Non-pigmented ciliary epithelial cell (primary cell): ENCODE results near the gene SH3TC1.
A peak's percentile ranks its signal among the peaks of the same experiment; 100 is the strongest.

Experiments
- DNase-seq: peaks from one replicate; pipeline ENCODE4 v3.0.0-alpha.2; 2010; ENCODE audit warnings: low read depth

SH3TC1 gene

DNA sequence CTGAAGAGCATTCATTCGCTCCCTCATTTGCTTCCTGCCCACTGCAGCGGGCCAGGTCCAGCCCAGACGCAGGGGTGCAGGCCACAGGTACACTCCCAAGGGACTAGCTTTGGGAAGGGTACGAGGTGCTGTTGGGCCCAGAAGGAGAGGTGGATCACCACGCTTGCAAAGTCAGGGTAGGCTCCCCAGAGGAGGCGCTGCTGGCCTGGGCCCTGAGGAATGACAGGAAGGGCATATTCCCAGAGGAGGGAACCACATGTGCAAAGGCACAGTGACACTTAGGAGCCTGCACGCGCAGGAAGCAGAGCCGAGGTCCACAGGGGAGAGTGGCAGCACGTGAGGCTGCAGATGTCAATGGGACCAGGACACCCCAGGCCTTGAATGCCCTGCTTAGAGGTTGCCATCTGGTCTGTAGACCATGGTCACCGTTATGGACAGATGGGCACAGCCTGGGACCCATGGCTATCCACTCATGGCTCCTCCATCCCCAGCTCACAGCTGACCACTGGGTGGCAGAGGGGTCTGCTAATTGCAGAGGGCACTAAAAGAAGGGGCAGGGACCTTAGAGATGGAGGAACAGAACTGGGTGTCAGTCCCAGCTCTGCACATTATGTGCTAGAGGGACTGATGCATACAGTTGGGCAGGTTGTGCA lies 78.4 kb downstream of the SH3TC1 start:
- no peak for DNase-seq

DNA sequence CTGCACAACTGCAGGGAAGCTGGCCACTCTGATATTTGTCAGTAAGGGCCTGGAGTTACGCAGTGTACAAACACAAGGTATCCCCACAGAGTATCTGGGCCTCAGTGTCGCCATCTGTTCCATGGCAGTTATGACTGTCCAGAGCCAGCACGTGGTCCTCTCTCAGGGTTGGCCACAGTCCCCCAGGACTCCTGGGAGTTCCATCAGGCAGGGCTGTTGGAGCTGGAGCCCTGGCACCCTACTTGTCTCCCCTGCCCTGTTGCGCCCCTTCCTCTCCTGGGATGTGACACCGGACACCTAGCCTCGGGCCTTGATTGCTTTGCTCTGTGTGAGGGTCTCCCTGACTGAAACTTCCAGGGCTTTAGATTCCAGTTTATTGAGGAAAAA lies 78.9 kb downstream of the SH3TC1 start:
- DNase-seq = no peak

DNA sequence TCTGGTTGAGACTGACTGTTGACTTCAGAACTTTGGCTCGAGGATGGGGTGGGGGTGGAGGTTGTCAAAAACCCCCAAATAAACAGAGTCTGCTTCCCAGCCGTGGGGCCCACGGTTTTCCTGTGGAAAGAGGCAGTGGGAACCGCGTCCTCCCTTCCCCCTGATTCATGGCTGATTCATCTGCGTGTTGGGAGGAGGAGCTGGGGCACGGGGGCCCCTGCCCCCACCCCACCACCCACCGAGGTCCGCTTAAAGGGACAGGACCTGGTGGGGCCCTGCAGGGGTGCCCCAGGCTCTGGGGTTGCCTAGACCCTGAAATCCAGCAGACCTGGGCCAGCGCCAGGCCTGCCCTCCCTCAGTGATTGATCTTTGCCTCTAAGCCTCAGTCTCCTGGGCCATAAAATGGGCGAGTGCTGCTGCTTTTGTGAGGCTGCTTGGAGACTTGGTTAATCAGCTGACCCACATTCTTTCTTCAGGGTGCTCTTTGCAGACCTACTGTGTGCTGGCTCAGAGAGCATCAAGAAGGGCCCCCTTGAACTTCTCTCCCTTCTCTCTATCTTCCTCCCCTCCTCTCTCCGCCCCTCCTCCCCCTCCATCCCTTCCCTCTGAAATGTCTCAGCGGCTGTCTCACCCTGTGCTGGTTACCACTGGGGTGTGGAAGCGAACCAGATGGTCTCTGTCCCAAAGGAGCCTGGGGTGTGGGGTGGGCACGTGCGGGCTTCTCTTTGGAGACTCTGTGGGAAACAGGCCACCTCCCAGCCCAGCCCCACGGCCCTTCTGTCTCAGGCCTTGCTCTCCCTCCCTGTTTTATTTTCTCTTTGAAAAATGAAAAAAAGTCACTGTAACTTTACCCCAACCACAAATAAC lies 79.6 kb downstream of the SH3TC1 start:
- peak; percentile 28 for DNase-seq

DNA sequence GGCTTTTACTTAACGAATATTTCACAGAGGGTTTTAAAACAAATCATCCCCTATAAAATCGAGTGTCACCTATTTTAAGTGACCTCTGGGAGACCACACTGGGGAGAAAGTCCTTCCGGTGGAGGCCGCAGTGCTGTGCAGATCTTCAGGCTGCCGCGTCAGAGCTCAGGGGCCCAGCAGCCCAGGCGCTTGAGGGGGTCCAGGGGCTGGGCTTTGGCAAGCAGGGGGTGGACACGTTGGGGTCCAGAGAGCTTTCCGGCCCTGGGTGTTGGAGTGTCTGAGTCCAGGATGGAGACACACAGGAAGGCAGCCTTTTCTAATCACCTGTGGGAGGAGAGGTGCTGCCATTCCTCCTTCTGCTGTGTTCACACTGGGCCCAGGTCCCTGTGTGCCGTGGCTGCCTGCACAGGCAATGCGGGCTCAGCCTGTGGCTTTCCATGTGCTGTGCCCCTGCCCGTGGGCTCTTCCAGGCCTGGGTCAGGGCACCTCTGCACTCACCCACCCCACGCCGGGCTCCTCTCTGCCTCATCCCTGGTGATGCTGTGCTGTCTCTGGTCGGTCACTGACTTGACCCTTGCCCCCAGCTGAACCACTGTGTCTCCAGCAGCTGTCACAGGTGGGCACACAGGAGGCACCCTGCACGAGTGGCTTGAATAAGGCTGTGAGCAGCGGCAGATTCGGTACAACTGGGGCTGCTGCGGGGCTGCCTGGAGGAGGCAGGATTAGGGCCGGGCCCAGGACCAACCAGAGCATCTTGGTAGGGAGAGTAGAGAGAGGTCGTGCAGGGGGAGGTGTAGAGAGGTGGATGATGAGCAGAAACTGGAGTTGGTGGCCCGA lies 80.4 kb downstream of the SH3TC1 start:
- DNase-seq = no peak

DNA sequence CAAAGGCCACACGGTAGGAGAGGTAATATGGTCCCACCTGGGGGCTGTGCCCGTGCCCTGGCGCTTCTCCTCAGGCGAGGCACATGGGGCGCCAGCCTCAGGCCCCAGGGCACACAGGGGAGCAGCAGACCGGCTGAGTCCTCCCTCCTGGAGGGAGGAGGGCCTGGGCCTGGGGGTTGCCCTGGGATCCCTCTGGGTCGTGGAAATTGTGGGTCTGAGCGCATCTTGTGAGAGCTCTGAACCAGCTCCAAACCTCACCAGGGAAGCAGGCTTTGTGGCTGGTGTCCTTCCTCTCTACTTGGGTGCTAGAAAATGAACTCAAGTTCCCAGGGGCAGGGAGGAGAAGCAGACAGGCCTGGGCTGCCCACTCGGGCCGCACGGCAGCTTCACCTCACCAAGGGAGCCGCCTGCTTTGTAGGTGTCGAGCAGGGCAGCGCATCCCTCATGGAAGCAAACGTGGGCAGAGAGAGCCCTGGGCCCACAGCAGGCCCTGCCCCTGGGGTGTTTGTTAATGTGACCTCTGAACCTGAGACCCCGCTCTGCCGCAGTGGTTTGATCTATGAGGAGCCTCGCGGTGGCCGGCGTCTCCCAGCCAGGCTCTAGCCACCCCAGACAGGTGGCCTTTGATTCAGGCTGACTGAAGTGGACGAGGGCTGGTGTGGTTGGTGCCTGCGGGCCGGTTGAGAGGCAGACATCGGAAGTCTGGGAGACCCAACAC lies 81.2 kb downstream of the SH3TC1 start:
- DNase-seq = no peak

DNA sequence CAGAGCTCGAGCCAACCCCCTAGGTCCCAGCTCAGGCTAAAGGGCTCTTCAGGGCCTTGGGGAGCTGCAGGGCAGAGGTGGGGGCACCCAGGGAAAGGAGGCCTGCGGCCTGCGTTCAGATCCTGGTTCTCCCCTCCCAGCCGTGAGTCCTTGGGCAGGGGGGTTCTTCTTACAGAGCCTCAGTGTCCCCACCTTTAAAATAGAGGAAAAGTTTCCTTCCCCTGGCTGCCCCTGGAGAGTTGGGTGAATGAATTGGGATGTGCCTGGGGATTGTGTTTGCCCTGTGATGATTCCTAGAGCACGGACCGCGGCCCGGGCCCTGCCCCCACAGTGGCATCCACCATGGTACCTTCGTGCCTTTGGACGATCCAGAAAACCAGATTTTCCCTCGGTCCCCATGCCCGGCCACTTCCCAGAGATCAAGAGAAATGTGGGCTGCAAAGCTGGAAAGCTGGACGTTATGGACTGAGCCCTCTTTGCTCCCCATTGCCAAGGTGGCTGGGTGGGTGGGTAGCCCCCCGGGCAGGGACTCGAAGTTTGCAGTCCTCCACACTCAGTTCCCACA lies 81.9 kb downstream of the SH3TC1 start:
- DNase-seq = no peak

DNA sequence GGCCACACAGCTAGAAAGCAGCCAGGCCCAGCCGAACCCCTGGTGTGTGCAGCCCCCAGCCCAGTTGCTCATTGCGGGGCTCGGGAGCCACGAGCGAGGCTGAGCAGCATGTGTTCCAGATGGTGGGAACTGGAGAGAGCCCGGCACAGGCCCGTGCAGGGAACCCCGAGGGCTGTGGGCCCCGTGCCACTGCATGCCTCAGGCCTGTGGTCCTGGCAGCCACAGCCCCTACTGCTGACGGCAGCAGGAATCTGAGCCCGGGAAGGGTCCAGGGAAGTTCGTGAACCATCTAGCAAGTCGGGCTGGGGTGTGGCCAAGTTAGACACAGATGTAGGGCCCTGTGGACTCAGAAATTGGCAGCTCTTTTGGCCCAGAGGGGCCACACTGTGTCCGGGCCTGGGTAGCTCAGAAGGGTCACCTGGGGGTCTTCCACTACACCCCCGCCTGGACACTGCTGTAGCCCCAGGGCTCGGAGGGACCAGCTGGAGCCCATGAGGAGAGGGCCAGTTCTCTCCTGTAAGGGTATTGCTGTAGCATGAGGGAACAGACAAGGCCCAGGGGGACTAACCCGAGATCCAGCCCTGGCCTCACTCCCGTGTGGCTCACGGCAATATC lies 82.5 kb downstream of the SH3TC1 start:
- DNase-seq = peak; percentile 13

DNA sequence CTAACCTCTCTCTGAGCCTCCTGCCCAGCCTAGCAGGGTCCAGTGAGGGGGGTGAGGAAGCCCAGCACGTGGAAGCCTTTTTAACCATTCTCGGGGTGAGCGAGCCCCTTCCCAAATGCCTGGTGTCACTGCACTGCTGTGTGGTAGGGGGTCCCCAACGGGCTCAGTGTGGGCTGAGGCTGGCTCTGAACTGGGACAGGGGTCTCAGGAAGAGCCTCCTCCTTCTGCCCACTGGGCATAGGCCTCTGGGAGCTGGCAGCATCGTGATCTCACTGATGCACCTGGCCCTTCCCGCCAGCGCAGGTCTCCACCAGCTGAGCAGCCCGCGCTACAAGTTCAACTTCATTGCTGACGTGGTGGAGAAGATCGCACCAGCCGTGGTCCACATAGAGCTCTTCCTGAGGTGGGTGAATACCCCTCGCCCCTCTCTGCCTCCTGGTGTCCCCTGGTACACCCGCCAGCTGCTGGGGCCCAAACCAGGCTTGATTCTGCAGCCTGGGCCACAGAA lies 83.1 kb downstream of the SH3TC1 start:
- no peak for DNase-seq

DNA sequence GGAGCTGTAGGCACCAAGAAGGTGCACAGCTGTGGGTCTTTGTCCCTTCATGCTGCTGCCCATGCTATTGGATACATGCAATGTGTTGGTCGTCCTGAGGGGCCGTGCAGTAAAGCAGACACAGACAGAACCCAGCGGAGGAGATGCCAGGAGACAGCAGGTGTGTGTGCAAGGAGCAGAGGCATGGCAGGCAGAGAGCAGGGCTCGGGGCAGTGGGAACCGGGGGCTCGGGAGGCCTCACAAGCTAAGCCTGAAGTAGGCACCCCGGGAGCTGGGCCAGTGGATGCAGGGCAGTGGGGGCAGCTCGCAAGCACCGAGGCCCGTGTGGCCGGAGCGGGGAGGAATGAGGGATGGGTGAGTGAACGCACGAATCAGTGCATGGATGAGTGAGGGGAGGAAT lies 83.7 kb downstream of the SH3TC1 start:
- no peak for DNase-seq

DNA sequence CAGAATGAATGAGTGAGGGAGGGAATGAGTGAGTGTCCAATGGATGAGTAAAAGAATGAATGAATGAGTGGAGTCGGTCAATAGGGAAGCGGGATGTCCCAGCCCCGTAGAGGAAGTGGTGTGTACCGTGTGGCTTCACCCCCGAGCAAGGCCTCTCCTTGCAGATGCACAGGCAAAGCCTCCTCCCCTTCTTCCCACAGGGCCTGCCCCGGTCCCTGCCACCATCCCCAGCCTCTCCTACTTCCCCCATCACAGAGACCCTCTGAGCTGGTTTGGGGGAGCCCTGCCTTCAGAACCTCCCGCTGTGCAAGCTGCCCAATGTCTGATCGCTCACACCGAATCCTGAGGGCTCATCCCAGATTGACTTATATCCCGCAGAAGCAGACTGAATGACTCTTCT lies 84.1 kb downstream of the SH3TC1 start:
- no peak for DNase-seq

DNA sequence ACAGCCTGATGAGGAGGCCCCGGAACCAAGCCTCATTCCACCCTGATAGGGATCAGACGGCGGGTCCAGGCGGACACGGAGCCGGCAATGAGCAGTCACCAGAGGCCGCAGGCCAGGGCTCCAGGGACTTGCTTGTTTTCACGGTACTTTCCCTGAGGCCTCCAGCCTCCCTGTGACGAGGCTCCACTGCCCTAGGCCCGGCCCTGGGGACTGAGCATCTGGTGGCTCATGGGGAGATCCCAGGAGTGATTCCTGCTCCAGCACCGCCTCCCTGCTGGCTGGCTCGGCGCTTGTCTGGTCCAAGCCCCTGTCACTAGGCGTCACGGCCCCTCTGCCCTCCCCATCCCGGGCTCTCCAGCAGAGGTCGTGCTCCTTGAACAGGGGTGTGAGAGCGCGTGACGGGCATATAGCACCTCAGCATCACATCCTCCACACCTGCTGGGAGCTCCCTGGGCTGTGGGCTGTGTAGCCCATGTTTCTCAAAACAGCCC lies 84.6 kb downstream of the SH3TC1 start:
- DNase-seq = no peak

DNA sequence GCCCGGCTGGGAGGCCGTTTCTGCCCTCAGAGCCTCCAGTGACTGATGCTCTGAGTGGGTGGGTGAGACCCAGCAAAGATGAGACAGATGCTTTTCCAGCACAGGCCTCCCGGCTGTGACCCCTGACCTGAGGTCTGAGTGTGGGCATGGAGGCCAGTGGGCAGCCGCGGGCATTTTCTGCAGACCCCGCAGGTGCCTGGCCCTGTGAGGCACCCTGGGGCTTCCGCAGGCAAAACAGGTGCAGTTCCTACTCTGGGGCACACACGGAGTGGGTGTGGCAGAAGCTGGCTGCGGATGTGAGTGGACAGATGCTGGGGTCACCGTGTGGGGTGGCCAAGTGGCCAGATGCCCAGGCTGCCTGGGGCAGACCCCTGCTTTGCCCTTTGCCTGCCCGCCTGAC lies 85.3 kb downstream of the SH3TC1 start:
- no peak for DNase-seq

DNA sequence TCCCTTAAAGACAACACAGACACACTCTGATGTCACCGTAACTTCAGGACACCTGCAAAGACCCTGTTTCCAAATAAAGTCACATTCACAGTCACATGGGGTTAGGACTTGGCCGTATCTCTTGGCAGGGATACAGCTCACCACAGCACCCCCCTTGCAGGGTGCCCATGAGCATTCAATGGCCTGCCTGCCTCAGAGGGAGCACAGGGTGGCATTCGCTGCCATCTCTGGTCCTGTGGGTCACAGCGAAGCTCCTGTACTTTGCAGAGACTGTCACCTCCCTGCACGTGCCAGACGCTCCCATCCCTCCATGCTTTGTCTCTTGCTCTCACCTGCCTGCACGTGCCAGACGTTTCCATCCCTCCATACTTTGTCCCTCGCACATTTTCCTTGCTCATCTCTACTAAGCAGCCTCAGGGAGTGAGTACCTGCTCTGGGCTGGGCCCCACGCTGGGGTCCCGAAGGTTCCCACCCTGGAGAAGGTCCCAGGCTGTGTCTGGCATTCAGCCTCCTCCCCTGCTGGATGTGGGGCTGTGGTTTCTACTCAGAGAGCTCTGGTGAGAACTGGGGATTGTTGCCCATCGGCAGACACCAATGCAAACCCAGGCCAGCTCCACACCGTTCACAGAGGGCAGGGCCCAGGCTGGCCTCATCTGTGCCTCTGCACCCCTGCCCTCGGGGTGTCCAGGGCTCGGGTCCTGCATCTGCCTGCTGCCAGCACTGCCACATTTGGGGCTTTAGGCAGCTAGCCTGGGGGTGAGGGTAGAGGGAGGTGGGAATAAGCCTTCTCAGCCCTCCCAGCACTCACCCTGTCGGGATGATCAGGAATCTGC lies 86.3 kb downstream of the SH3TC1 start:
- no peak for DNase-seq

DNA sequence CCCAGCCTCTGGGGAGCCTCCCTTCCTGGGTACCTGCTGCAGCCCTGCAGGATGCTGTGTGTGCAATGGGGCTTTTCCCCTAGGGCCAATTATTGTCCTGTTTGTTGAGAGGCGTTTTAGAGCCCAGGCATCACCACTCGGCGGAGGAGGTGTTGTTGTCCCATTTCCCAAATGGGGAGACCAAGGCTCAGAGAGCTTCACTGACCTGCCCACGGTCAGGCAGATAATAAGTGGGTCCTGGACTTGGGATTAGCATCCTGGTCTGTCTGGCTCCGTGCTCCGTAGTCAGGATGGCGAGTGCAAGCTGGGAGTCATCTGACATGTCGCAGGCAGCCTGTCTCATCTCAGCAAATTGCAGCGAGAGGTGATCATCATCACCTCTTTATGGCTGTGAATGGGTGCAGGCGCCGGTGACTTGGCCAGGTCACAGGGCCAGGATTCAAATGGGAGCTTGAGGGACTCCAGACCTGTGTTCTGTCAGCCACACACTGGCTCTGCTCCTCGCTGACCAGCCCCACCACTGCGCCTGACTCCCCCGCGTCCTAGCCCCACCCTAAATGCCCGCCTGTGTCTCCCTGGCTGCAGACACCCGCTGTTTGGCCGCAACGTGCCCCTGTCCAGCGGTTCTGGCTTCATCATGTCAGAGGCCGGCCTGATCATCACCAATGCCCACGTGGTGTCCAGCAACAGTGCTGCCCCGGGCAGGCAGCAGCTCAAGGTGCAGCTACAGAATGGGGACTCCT lies 87.1 kb downstream of the SH3TC1 start:
- no peak for DNase-seq

DNA sequence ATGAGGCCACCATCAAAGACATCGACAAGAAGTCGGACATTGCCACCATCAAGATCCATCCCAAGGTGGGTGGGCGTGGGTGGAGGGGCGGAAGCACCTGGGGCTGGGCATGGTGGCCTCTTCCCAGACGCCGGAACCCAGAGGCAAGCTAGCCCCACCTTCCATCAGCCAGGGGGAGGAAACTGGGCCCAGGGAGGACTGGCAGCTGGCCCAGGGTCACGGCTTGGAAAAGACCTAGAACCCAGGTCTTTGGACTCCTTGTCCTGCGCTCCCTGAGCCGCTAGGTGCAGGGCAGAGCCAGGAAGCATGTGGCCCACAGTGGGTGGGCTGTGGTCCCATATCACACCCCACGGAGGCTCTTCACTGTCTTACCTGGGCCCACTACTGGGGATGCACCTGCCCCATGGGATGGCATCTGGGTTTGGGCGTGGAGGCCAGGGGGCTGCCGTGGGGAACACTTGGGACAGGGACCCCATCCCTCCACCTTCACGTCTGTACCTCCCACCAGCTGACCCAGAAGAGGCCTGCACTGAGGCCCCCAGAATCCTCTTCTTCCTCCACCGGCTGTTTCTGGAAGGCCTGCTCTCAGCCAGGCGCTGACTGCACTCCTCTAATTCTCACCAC lies 87.7 kb downstream of the SH3TC1 start:
- DNase-seq = no peak

DNA sequence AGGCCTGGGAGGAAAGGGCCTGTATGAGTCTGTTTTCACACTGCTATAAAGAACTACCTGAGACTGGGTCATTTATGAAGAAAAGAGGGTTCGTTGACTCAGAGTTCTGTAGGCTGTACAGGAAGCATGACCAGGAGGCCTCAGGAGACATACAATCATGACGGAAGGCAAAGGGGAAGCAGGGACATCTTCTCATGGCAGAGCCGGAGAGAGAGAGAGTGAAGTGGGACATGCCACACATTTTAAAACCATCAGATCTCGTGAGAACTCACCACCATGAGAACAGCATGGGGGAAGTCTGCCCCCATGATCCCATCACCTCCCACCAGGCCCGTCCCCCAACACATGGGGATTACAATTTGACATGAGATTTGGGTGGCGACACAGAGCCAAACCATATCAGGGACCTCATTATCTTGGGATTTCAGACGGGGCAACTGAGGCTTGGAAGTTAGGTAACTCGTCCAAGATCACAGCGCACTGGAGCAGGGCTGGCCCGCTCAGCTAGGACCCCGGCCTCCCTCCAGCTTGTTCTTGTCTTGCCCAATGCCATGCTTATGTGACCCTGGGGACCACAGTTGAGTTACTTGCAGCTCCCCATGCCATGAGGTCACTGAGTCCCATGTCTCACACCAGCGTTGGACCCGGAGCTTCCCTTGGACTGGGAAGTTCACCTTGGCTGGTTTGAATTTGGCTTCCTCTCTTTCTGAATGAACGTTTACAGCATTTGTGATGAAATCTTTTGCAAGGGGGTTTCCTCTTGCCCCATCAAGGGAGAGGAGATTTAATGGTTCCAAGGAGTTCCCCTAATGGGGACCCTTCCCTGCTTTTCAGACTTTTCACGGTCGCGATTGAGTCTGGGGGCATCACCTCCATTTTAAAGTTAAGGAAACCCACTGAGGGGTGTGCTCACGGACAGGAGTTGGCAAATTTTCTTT lies 88.5 kb downstream of the SH3TC1 start:
- no peak for DNase-seq

DNA sequence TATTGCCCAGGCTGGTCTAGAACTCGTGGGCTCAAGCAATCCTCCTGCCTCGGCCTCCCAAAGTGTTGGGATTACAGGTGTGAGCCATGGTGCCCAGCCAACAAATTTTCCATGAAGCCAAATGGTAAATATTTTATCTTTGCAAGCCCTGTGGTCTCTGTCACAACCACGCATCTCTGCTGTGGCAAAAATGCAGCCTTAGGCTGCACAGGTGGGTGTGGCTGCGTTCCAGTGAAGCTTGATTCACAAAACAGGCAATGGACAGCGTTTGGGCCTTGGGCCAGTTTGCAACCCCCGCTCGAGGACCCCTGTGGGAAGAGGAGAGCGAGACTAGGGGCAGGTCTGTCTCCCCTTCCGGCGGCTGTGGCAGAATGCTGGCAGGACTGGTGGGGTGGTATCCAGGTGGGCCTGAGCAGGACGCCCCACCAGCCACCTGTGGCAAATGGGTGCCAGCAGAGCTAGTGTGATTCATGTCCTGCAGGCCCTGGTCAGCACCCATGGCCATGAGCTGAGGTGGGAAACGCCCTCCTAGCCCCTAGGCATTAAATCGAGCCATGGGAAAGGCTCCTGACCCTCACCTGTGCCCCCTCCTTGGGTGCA lies 90.2 kb downstream of the SH3TC1 start:
- no peak for DNase-seq
